HL-60/S4 treated with retinoic acid at 250 ng/mL for 4 days and 3 days (cell line): ENCODE data around the gene FBF1.
"Not testable (repeated sequence)": the region's sequence is repeated elsewhere in the genome, so short reads cannot be mapped to it uniquely, and the experiment has no call there.

Source experiments
- in situ Hi-C: fragments of 300-500 bp; cut with MboI; formaldehyde crosslinking; loops from 2 replicates; pipeline ENCODE4 v1.7.0; 2022; ENCODE audit warnings: low sequenced_read_pairs

The FBF1 gene, protein sequence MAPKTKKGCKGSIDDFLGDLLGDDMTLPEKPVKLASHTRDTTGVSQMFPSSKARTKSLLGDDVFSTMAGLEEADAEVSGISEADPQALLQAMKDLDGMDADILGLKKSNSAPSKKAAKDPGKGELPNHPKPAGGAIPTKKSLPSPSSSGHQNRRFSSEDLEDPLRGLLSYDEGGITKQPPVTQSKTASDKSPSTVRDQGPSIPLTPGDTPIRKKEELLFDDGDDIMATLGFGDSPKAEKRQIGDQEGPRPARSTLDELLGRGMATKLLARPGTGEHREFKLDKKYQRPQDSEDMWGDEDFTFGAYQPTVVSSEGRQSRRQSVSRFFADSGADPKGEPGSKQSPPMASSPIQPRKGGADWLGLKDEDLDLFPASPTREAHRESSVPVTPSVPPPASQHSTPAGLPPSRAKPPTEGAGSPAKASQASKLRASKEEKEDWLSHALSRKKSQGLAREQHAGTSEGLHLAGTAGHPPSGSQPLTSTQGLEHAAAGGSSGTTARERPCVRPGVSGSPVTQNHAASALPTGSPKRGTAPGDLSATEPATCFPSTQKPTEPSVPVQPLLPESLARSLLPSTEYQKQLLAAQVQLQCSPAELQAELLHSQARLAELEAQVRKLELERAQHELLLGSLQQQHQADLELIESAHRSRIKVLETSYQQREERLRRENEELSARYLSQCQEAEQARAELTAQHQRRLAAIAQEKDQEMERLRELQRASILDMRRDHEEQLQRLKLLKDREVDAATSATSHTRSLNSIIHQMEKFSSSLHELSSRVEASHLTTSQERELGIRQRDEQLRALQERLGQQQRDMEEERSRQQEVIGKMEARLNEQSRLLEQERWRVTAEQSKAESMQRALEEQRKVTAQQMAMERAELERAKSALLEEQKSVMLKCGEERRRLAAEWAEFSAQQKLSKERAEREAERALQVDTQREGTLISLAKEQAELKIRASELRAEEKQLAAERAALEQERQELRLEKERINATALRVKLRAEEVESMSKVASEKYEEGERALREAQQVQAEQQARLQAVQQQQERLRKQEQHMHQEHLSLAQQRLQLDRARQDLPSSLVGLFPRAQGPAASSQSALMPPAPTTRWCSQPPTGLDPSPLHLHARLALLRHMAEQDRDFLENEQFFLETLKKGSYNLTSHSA

DNA sequence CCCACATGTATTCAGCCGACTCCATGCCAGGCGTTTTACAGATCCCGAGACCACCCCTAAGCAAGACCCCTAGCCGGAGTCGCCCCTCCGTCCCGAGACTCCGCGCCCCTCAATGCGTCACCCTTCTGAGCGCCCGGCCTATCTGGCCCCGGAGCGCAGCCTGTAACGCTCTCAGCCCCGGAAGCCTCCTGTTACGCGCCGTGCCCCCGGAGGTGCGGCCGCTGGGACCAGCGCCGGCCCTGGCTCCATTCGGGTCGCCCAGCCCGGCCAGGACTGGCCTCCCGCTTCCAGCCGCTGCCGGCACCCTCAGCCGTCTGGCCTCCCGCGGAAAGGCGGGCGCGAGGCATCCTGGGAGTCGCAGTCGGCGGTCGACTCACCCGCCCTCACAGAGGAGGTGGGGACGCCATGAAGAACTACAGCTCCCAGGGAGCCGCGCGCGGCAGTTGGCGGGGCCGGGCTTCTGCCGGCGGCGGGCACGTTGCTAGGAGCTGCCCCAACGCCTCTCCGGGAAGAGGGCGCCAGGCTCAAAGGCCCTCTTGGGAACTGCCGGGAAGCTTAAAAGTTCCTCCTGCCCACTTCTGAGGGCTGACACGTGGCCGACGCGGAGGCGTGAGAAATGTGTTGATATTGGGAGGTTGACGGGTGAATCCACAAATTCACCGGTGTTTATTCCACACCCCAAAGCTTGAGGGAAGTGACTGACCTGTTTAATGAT is at the start of gene FBF1:
FBF1 (minus strand) TSS at position 316 of the 715 bp plus-strand sequence. CDS start 2,893 bp downstream, outside the sequence.
- in situ Hi-C loops, result no loop called here

DNA sequence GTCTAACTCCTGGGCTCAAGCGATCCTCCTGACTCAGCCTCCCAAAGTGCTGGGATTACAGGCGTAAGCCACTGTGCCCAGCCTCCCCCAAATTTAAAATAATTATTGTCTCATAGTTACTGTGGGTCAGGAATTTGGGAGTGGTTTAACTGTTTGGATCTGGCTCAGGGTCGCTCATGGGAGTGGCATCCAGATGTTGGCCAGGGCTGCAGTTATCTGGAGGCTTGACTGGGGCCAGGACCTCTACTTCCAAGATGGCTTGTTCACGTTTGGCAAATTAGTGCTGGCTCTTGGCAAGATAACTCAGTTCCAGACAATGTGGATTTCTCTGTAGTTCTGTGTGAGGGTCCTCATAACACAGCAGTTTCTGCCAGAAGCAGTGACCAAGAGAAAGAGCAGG is 46.2 kb upstream of the FBF1 start:
- in situ Hi-C loops, result loop anchor here (25.0 kb wide), 1 partner anchor 225 kb away; the partner anchor contains the start of gene GALK1

DNA sequence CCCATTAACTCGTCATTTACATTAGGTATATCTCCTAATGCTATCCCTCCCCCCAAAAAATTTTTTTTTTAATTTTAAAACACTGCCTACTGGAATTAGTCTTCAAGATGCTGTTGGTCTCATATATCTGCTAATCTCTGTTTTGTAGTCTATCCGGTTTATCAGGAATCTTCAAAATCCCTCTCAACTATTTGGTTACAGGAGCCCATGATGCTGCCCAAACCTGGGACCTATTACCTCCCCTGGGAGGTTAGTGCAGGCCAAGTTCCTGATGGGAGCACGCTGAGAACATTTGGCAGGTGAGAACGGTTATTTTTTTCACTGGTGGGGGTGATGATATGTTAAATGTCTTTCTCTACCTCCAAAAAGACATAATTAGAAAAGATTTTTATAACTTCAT is 45.1 kb upstream of the FBF1 start:
- in situ Hi-C loops, result loop anchor here (25.0 kb wide), 1 partner anchor 224 kb away; the partner anchor contains the start of gene GALK1

DNA sequence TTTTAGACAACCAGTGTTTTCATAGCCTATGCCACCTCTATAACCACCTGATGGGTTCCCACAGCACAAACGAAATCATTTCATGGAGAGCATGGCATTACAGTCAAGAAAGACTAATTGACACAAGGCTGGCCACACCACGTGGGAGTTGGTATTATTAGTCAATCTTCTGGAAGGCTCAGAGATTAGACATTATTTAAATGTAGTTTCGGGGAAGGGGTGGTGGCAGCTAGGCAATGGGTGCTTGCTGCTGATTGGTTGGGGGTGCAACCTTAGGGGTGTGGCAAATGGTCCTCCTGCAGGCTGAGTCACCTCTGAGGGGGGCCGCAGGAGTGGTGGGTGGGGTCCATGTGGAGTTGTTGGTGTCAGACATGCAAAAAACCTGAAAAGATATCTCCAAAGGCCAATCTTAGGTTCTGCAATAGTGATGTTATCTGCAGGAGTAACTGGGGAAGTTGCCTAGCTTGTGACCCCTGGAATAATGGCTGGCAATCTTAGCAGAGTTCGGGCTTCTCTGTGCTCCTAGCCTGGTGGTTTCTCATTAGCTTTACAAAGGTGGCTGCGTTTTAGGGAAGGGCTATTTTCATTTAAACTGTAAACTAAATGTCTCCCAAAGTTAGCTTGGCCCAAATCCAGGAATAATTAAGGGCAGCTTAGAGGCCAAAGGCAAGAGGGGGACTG is 42.8 kb upstream of the FBF1 start:
- in situ Hi-C loops, result loop anchor here (25.0 kb wide), 1 partner anchor 221 kb away; the partner anchor contains the start of gene GALK1

DNA sequence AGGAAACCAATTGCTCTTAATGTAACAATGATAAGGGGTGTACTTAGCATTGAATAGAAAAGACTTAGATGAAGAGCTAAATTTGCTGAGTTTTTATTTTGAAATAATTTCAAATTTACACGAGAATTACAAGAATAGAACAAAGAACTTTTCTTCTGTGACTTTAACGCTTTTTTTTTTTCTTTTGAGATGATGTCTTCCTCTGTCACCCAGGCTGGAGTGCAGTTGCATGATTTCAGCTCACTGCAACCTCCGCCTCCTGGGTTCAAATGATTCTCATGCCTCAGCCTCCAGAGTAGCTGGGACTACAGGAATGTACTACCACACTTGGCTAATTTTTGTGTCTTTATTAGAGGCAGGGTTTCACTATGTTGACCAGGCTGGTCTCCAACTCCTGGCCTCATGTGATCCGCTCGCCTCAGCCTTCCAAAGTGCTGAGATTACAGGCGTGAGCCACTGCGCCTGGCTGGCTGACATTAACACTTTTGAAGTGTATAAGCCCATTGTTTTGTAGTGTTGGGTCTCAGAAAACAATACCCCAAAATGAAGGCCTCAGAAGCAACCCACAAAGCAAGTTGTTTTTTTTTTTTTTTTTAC is 40.3 kb upstream of the FBF1 start:
- in situ Hi-C loops, result loop anchor here (25.0 kb wide), 1 partner anchor 219 kb away; the partner anchor contains the start of gene GALK1

DNA sequence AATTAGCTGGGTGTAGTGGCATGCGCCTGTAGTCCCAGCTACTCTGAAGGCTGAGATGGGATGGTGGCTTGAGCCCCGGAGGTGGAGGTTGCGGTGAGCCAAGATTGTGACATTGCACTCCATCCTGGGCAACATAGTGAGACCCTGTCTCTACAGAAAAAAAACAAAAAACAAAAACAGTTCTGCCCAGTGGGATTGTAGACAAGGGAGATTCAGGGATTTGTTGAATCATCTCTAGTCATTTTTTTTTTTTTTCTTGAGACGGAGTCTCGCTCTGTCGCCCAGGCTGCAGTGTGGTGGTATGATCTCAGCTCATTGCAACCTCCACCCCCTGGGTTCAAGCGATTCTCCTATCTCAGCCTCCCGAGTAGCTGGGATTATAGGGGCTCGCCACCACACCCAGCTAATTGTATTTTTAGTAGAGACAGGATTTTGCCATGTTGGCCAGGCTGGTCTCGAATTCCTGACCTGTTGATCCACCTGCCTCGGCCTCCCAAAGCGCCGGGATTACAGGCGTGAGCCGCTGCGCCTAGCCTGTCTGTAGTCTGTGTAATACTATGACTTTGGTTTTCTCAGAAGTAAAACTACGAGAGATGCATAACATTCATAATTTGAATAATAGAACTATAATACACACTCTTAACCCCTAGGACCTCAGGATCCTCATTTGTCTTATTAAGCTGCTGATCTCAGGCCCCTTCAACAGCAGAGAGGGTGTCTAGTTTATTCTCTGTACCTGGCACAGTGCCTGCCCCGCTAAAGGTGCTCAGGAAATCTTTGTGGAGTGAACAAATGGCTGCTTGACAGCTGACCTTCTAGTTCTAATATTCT is 39.6 kb upstream of the FBF1 start:
- in situ Hi-C loops, result loop anchor here (25.0 kb wide), 1 partner anchor 218 kb away; the partner anchor contains the start of gene GALK1

DNA sequence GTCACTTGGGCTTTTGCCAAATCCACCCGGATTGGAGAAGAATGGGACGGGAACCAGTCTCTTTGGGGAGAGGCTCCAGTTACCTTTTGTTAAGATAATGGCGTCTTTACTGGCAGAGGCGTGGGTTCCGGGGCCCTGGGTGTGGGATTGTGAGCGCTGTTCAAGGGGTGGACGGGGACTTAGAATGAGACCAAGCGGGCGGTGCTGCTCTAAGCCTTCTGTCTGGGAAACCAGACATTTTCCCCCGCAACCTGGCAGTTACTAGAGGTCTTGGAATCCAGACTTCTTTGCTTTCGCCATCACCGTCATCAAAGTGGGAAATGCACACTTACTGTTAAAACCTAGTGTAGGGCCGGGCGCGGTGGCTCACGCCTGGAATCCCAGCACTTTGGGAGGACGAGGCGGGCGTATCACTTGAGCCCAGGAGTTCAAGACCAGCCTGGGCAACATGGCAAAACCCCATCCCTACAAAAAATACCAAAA is 38.9 kb upstream of the FBF1 start:
- in situ Hi-C loops, result loop anchor here (25.0 kb wide), 1 partner anchor 217 kb away; the partner anchor contains the start of gene GALK1

DNA sequence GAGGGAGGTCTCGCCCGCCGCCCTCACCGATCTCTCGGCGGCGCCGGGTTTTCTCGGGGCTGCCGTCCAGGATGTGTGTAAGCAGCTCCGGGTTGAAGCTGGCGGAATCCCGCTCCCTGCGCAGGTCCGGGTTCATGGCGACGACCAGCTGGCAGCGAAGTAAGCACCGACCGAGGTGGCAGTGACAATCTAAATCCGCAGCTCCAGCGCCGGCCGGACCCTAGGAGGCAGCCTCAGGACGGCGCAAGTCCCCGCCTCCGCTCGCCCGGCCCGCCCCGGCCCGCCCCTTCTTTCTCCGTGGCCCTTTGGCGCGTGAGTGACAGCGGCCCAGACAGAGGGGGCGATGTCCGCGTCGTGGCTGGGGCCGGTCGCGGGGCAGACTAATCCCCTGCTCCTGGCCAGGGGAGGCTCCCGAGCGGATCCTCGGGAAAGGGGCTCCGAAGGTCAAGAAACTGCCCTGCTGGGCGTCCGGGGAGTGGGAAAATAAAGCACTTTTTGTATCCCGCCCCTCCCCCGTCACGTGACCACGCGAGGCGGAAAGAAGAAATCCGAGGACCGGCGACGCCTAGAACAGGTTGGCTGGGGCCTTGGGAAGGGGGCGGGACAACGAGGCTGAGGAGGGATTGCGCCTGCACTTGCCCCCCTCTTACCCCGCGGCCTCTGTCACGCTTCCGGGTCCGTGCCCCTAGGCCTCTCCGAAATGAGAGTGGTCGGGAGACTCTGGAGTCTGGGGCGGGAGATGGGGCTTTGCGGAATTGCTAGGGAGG is 38.3 kb upstream of the FBF1 start, which contains the start of the genes ACOX1 and TEN1:
ACOX1 (minus strand) TSS at position 229 of the 767 bp plus-strand sequence; CDS start at position 136, 93 bp downstream.
TEN1 (plus strand) TSS at position 303 of the 767 bp plus-strand sequence. CDS start 6,953 bp downstream, outside the sequence.
- in situ Hi-C loops, result loop anchor here (25.0 kb wide), 1 partner anchor 217 kb away; the partner anchor contains the start of gene GALK1

DNA sequence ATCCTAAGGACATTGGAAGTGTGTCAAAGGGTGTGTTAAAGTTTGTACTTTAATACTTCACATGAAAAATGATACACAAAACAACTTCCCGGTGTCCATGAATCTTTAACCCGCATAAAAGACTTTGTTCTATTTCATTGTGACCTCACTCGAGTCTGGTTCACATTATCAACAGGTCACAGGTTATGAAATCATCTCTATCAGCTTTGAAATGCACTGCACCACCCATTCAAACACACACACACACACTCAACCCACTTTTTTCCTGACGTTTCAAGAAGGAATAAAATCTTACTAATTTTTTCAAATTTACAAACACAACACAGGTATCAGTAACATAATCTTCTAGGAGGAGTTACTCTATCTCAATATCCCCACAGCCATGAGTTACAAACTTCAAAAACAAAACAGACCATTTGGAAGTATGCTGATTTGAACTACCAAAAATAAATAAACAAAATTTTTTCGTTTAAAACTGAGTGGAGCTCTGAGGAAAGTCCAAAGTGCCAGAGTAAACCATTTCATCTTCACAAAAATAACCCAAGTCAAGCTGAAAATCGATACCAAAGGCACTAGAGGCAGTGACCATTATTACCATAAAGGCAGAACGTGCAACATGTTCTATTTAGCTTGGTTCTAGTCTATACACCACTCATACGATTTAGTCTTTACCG is 35.5 kb upstream of the FBF1 start:
- in situ Hi-C loops, result loop anchor here (25.0 kb wide), 1 partner anchor 214 kb away; the partner anchor contains the start of gene GALK1

DNA sequence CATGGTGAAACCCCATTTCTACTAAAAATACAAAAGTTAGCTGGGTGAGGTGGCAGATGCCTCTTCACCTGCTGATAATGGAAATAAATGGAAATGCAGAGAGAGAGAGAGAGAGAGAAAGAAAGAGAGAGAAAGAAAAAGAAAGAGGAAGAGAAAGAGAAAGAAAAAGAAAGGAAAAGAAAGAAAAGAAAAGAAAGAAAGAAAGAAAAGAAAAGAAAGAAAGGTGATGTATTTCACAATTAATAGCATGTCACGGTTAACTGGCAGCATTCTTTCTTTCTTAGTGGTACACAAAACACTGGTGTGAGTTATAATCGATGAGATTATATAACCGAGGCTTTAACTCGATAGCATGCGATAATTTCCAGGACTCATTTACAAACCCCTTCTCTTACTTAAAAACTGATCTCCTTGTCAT is 34.9 kb upstream of the FBF1 start:
- in situ Hi-C loops, result loop anchor here (25.0 kb wide), 1 partner anchor 213 kb away; the partner anchor contains the start of gene GALK1

DNA sequence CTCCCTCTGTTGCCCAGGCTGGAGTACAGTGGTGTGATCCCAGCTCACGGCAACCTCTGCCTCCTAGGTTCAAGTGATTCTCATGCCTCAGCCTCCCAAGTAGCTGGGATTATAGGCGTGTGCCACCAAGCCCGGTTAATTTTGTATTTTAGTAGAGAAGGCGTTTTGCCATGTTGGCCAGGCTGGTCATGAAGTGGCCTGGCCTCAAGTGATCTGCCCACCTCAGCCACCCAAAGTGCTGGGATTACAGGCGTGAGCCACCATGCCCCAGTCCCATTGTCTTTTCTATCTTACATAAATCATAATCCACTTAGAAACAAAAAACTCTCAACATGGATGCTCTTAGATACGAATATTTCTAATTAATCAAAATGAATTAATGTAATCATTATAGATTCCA is 34.3 kb upstream of the FBF1 start:
- in situ Hi-C loops, result loop anchor here (25.0 kb wide), 1 partner anchor 213 kb away; the partner anchor contains the start of gene GALK1

DNA sequence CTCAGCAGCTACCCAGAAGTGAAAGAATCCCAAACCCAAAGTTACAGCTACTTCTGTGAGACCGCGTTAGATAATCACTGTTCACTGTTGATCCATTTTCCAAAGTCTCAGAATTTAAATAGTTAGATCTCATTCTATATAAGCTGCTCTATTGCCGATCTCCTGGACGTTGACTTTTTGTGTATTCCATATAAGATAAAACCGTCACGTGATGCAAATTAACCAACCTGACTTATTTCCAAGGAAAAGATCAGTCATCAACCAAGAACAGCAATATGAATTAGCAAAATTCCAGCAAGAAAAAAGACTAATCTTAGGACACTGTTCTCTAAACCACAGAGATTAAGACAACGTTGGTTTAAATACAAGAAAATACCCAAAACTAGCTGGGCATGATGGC is 29.8 kb upstream of the FBF1 start:
- in situ Hi-C loops, result no loop called here

DNA sequence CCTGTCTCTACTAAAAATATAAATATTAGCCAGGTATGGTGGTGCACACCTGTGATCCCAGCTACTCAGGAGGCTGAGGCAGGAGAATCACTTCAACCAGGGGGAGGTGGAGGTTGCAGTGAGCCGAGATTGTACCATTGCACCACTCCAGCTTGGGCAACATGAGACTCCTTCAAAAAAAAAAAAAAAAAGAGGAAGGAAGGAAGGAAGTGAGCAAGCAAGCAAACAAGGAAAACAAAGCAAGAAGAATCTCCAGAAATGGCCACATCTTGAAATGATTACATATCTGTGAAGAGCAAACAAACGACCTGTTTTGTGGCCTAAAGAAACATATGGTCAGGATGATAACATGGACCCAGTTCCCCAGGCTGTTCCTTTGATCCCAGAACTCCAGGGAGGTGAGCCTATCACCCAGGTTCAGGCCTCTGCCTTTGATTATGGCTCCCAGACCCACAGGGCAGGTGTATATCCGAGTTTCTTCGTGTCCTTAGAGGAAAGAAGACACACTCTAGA is 29.2 kb upstream of the FBF1 start:
- in situ Hi-C loops, result no loop called here

DNA sequence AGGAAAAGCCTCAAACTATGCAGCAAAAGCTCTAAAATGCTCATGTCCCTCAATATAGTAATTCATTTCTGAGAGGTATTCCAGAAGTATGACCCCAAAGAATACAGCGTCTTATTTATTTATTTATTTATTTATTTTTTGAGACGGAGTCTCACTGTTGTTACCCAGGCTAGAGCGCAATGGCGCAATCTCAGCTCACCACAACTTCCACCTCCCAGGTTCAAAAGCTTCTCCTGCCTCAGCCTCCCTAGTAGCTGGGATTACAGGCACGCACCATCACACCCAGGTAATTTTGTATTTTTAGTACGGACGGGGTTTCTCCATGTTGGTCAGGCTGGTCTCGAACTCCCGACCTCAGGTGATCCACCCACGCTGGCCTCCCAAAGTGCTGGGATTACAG is 28.2 kb upstream of the FBF1 start:
- in situ Hi-C loops, result not testable (repeated sequence)

DNA sequence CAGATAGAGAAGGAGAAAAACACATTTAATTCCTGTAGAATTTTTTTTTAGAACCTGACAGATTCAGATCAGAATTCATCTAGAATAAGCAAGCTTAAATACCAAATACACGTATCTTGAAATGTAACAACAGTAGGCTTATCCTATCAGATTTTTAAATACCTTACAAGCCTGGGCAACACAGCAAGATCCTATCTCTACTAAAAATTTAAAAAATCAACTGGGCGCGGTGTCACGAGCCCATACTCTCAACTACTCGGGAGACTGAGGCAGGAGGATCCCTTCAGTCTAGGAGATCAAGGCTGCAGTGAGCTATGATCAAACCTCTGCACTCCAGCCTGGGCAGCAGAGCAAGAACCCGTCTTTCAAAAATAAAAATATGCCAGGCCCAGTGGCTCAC is 24.6 kb upstream of the FBF1 start:
- in situ Hi-C loops, result no loop called here
